ENCODE results near the gene ZSCAN25.

GRCh38 chr7:99588868-99589267, 27.9 kb upstream of the ZSCAN25 start:
- TF ChIP-seq CTCF (IDR thresholded peaks at IDR 0.05) (no peak), POLR2AphosphoS5 (IDR thresholded peaks at IDR 0.05; ENCODE audit: insufficient read depth in 1 of 2, low read depth in 1 of 2) (no peak)

Measured in vagina (tissue), 2 donors.